Measurements from ENCODE around the gene SMARCC2.
"Not testable (repeated sequence)": the region's sequence is repeated elsewhere in the genome, so short reads cannot be mapped to it uniquely, and the experiment has no call there.

The SMARCC2 gene

DNA sequence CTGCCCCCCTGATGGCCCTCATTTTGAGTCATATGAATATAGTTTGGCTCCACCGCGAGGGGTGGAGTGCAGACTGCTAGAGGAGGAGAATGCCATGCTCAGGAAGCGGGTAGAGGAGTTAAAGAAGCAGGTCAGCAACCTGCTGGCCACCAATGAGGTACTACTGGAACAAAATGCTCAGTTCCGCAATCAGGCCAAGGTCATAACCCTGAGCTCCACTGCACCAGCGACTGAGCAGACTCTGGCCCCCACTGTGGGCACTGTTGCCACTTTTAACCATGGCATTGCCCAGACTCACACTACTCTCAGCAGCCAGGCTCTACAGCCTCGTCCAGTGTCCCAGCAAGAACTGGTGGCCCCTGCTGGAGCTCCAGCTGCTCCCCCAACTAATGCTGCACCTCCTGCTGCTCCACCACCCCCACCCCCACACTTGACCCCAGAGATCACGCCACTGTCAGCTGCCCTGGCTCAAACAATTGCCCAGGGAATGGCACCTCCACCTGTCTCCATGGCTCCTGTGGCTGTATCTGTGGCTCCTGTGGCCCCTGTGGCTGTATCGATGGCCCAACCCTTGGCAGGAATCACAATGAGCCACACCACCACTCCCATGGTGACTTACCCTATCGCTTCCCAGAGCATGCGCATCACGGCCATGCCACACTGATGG, 67.9 kb downstream of the SMARCC2 start:
- DNase-seq (ENCODE audit: low read depth) = no peak

DNA sequence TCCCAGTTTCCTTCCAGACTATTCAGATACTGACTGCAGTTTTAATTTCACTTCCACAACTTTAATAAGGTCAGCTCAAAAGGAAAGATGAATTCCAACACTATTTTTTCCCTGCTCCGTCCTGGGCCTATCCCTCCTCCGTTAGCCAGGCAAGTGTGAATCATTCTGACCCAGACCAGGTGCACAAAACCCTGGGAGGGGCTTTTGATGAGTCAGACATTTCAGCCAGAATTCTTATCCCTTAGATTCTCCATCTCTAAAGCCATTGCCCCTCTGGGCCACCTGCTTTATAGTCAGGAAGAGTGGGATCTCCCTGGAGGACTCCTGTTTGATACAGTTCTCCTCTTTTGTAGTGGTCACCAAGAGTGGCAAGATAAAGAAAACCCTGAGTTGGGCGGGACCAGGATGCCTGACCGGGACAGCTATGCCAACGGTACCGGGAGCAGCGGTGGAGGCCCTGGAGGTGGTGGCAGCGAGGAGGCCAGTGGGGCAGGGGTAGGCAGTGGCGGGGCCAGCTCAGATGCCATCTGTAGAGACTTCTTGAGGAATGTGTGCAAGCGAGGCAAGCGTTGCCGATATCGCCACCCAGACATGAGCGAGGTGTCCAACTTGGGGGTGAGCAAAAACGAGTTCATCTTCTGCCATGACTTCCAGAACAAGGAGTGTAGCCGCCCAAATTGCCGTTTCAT, 69.0 kb downstream of the SMARCC2 start:
- DNase-seq (ENCODE audit: low read depth) = no peak

DNA sequence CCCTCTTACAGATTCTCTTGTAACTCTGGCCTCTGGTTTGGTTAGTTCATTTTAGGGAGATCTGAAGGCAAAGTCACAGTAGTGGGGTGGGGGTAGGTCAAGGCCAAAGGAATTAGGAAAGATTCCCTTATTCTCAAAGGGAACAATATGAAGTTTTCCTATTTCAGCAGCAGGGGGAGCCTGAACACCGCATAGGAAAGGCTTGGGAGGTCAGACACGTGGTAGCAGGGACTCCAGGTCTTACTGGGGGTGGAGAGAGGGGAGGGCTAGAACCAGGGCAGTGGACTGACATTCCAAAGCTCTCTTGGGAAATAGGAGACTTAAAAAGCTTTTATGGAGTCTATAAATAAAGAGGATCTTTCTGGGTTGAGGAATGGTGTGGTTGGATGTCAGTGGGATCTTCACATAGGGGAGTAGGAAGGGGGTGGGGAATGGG, 69.9 kb downstream of the SMARCC2 start:
- DNase-seq (ENCODE audit: low read depth) = peak; percentile 14

DNA sequence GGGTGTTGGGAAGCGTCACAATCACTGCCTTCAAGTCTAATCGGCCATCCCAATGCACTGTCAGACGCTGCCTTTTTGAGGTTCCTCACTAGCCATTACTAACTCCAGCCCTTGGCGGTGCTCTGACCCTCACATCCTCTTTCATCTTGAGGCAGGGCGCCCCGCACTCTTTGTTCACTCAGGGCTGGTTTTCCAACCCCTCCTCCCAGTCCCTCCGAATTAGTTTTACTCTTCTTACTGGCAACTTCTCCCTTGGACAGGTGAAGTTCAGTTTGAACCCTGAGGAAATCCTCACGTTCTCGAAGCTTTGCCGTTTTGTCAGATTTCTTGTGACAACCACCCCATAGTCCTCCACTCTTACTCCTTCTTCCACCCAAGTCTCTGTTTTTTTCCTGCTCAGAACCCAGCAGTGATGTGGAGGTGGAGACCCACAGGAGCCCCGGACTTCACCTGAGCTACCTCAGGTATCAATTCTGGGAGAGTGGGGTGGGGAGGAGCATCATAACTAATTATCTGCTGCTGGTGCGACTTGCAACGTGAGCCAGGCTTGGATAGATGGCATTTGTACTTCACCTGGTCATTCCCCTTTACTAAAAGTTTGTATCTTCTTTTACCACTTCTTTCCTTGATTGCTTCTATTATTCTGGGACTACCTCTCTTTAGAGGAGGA, 70.5 kb downstream of the SMARCC2 start:
- no peak for DNase-seq (ENCODE audit: low read depth)

DNA sequence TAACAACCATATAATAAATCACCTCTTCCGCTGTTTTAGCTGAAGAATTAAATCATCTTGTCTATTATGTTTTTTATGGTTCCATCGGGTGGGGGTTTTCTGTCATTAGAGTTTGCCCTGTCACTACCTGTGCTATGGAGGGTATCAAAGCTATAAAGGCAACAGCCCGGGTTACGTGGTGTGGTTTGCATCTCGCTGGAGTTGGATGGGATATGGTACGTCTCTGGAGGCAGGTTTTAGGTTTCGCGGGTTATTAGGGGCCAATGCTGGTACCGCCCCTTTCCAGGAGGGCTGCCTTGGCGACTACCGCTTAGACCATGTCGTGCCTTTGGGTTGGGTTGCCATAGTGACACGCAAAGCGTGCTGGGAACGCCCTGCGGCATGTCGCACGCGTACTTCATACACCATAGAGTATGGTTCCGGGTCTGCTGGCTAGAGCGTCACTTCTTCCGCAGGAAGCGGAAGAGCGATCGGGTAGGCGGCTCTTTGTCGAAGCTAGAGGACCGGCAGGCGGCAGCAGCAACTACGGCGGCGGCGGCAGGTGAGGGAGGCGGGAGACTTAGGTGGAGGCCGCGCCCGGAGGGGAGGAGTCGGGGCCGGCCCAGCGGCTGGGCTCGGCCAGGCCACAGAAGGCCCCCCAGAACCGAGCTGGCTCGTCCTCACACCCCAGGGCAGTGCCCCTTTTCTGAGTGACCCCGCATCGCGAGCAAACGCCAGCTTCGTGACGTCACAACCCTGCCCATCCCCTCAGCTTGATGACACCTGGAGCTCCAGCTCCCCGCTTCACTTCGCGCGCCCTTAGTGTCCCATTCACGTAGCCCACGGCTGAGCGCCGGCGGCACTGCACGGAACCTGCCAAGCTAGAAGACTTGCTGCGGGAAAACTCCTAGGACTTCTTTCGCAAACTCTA, 71.2 kb downstream of the SMARCC2 start, which contains the start of gene ZC3H10:
Gene ZC3H10 (plus strand): TSS at position 489 of the 910 bp plus-strand sequence. CDS start 2,297 bp downstream, outside the sequence.
- DNase-seq (ENCODE audit: low read depth) = peak; percentile 94

DNA sequence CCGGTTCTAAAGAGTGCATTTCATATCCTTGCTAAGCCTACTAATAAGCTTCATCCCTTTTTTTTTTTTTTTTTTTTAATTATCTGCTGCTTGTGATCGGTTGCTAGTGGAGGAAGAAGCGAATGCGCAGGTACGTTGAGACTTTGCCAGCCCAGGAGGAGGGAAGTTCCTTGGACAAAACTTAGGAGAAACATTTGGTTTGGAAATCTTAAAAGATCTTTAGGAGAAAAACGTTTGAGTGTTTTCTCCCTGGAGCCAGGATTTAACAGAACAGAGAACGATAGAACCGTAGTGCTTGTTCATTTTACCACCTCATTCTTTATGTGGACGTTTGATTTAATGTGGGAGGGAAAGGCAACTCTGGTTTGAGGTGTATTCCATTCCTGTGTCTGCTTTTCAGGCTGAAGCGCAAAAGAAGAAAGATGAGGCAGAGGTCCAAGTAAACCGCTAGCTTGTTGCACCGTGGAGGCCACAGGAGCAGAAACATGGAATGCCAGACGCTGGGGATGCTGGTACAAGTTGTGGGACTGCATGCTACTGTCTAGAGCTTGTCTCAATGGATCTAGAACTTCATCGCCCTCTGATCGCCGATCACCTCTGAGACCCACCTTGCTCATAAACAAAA, 72.1 kb downstream of the SMARCC2 start:
- not testable (repeated sequence) for DNase-seq (ENCODE audit: low read depth)

DNA sequence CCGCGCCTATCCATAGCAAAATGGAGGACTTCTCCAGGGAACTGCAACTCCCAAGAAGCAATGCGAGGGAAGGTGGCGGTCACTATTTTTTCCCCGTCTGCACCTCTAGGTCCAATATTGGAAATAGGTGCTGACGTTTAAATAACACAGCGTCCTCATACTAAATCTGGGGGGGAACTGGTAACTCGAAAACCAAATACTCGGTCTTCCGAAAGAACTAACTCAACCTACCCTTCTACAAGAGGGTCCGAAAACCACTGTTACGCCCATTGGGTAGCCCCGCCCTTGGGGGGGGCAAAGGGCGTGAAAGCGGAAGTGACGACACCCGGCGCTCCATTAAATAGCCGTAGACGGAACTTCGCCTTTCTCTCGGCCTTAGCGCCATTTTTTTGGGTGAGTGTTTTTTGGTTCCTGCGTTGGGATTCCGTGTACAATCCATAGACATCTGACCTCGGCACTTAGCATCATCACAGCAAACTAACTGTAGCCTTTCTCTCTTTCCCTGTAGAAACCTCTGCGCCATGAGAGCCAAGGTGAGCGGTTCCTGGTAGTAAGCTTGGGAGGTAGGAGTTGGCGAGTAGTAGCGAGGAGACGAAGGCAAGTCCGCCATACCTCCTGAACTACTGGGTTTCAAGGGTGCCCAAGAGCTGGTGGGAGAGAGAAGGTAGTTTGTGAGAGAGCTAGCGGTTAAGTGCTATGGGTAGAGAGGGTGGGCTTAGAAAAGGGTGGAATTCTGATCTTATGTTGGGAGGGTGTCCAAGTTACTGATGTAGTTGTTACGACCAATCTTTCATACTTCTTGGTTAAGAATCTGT, 72.8 kb downstream of the SMARCC2 start, which contains the start of gene RPL41:
Gene RPL41 (plus strand): TSS at position 367 of the 815 bp plus-strand sequence.
- DNase-seq (ENCODE audit: low read depth) = peak; percentile 91

DNA sequence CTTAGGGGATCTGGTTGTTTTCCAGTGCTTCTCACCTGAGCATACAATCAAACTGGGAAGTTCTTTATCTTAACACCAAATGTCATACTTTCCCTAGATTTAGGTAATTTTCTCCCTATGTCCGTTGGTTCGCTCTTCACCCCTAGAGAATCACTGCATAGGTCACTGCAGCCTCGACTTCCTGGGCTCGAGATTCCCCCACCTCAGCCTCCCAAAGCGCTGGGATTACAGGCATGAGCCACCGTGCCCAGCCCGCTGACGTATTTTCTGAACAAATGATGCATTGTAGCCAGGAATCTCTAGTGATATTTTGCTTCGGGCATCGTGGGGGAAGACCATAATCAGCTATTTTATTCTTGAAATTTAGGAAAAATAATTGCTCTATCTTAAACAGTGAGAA, 74.0 kb downstream of the SMARCC2 start:
- no peak for DNase-seq (ENCODE audit: low read depth)

DNA sequence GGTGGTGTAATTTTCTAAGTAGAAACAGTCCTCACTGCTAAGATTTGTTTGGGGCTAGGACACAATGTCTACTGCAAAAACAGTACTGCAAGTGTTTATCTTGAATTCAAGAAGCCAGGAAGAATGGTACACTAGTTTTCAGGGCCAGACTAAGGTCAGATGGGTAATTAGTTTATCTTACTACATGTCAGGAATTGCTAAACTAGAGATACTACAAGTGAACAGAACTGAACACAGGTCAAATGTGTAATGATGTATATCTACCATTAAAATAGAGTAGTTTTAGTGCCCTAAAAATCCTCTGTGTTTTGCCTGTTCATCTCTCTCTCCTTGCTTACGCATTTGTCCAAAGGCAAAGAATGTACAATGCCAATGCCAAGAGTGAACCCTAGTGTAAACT, 75.2 kb downstream of the SMARCC2 start:
- DNase-seq (ENCODE audit: low read depth) = no peak
